Naive thymus-derived CD4-positive, alpha-beta T cell (primary cell): ENCODE measurements around the gene RGS19. TPM values are rescaled to one million over a fixed set of nuclear protein-coding genes. Genes with fewer than 3 reads are reported as not detected.

Source experiments
- ATAC-seq: fragments of 150-1000 bp; cut with Tn5 transposase; 2 replicates; pipeline ENCODE4 v1.10.0; 2021; ENCODE audit warnings: mild to moderate bottlenecking, moderate library complexity
- CTCF ChIA-PET: fragments of 350-600 bp; sonication (Branson Sonifier 250); formaldehyde crosslinking; loops from one replicate; lab custom pipeline; 2021; ENCODE audit warnings: antibody characterized with exemption; lab: Charles Lee
- POLR2A ChIA-PET: fragments of 350-600 bp; sonication (Branson Sonifier 250); formaldehyde crosslinking; loops from one replicate; lab custom pipeline; 2021; ENCODE audit warnings: antibody characterized with exemption, inconsistent platforms; lab: Charles Lee
- DNase-seq, 9 donors: peaks; one replicate each; pipeline versions ENCODE4 v3.0.0 to v3.0.0-alpha.2; 2020 to 2022; ENCODE audit warnings: mixed read lengths in 1 of 9
- H3K27ac ChIP-seq: one replicate; pipeline ENCODE4 v1.7.0; 2013; ENCODE audit warnings: mild to moderate bottlenecking, low read depth, low read length, moderate library complexity
- H3K27me3 ChIP-seq, 2 donors: one replicate each; pipeline ENCODE4 v1.7.0; 2013; ENCODE audit warnings: low read length in 2 of 2, mild to moderate bottlenecking in 2 of 2, moderate library complexity in 2 of 2; ENCODE audit not compliant: control insufficient read depth in 2 of 2, insufficient read depth in 2 of 2
- H3K36me3 ChIP-seq, 3 experiments: 1 replicate in 2 of 3; 2 replicates in 1 of 3; pipeline ENCODE4 v1.7.0; 2013; ENCODE audit warnings: low read length in 3 of 3, mild to moderate bottlenecking in 3 of 3, moderate library complexity in 1 of 3; ENCODE audit not compliant: insufficient read depth in 3 of 3, control insufficient read depth in 2 of 3
- H3K4me1 ChIP-seq, 2 donors: one replicate each; pipeline ENCODE4 v1.7.0; 2013; ENCODE audit warnings: low read length in 2 of 2, mild to moderate bottlenecking in 2 of 2, moderate library complexity in 1 of 2; ENCODE audit not compliant: control insufficient read depth in 2 of 2, insufficient read depth in 2 of 2
- H3K4me3 ChIP-seq: 2 replicates; pipeline ENCODE4 v1.7.0; 2013; ENCODE audit warnings: mild to moderate bottlenecking, low read length
- H3K9me3 ChIP-seq, 3 experiments: 1 replicate in 2 of 3; 2 replicates in 1 of 3; pipeline ENCODE4 v1.7.0; 2013; ENCODE audit warnings: low read length in 3 of 3; ENCODE audit not compliant: control insufficient read depth in 2 of 3
- H3K27ac Mint-ChIP-seq, 9 donors: one replicate each; pipeline ENCODE4 v1.8.0; 2020 to 2022; ENCODE audit warnings: mixed read lengths in 9 of 9, mild to moderate bottlenecking in 8 of 9, moderate library complexity in 5 of 9, inconsistent platforms in 2 of 9
- H3K27me3 Mint-ChIP-seq, 5 donors: one replicate each; pipeline ENCODE4 v1.8.0; 2021 to 2022; ENCODE audit warnings: mixed read lengths in 5 of 5, mild to moderate bottlenecking in 1 of 5
- H3K36me3 Mint-ChIP-seq, 5 donors: one replicate each; pipeline ENCODE4 v1.8.0; 2020 to 2022; ENCODE audit warnings: mixed read lengths in 5 of 5, mild to moderate bottlenecking in 3 of 5, inconsistent platforms in 1 of 5
- H3K4me1 Mint-ChIP-seq, 7 donors: one replicate each; pipeline ENCODE4 v1.8.0; 2020 to 2022; ENCODE audit warnings: mixed read lengths in 7 of 7, mild to moderate bottlenecking in 3 of 7, inconsistent platforms in 1 of 7
- H3K4me3 Mint-ChIP-seq, 10 donors: one replicate each; pipeline ENCODE4 v1.8.0; 2020 to 2022; ENCODE audit warnings: mild to moderate bottlenecking in 10 of 10, mixed read lengths in 10 of 10, moderate library complexity in 6 of 10, inconsistent platforms in 2 of 10
- H3K9me3 Mint-ChIP-seq, 11 donors: one replicate each; pipeline ENCODE4 v1.8.0; 2020 to 2022; ENCODE audit warnings: mixed read lengths in 11 of 11, mild to moderate bottlenecking in 4 of 11, inconsistent platforms in 1 of 11, moderate library complexity in 1 of 11
- intact Hi-C, 2 donors: fragments of 100-400 bp; cut with micrococcal nuclease; formaldehyde crosslinking; loops; one replicate each; pipeline ENCODE4 v1.15.1; 2023
- polyA plus RNA-seq, 2 donors: library from polyadenylated mRNA; unstranded; fragments of 300-500 nt; fragmentation: Illumina TruSeq; gene quantifications; one replicate each; pipeline ENCODE4 v1.2.3, GENCODE V29; 2021
- total RNA-seq, 6 experiments: library from RNA in 5 of 6; stranded (reverse) in 5 of 6; gene quantifications; 1 replicate in 5 of 6; 2 replicates in 1 of 6; pipeline ENCODE4 v1.2.3 and lab custom pipeline; 2021 to 2026

Gene RGS19
- total and polyA plus RNA-seq, 7 experiments from 2014 or later = 21.8 to 93.4 (median 55.2) TPM

GRCh38 chr20:64033981-64034493 is 45.3 kb downstream of the RGS19 start:
- H3K9me3 Mint-ChIP-seq = no peaks in the 10 kb centered on the region
- peak overlapping the region in 2 of 9 donors; percentile 91 to 99 for H3K27ac Mint-ChIP-seq
- no peak overlapping the region for H3K27ac ChIP-seq
- peak overlapping the region in 2 of 10 donors; percentile 42 to 78 for H3K4me3 Mint-ChIP-seq
- CTCF ChIA-PET = interaction anchor here (1.1 kb wide), 1 partner anchor 23 kb away, joined by 3 read pairs; no protein-coding TSS in a partner anchor
- H3K36me3 Mint-ChIP-seq = peaks cover 0 to 25% (median 4%) of the 10 kb centered on the region in 5 donors
- no peaks in the 10 kb centered on the region for H3K9me3 ChIP-seq
- POLR2A ChIA-PET = no interaction called here
- H3K27me3 ChIP-seq = no peaks in the 10 kb centered on the region
- intact Hi-C loops = loop anchor here (2.0 kb wide), 2 partner anchors 15 to 19 kb away; no protein-coding TSS in a partner anchor
- no peak for DNase-seq
- no peak for ATAC-seq
- no peak overlapping the region for H3K4me3 ChIP-seq
- H3K4me1 Mint-ChIP-seq = peaks cover 8 to 37% (median 12%) of the 10 kb centered on the region in 7 donors
- peaks cover 13 to 38% of the 10 kb centered on the region in 2 donors for H3K4me1 ChIP-seq
- H3K36me3 ChIP-seq = peaks cover 15 to 61% (median 18%) of the 10 kb centered on the region in 3 experiments
- H3K27me3 Mint-ChIP-seq = no peaks in the 10 kb centered on the region

GRCh38 chr20:64032706-64033624 is 46.4 kb downstream of the RGS19 start:
- Mint-ChIP-seq H3K27ac (peak overlapping the region in 2 of 9 donors; percentile 91 to 99), H3K27me3 (no peaks in the 10 kb centered on the region), H3K9me3 (no peaks in the 10 kb centered on the region), H3K36me3 (peaks cover 0 to 30% (median 8%) of the 10 kb centered on the region in 5 donors), H3K4me1 (peaks cover 8 to 37% (median 12%) of the 10 kb centered on the region in 7 donors), H3K4me3 (peak overlapping the region in 1 of 10 donors; percentile 45)
- ChIA-PET CTCF (interaction anchor here (1.1 kb wide), 1 partner anchor 24 kb away, joined by 3 read pairs; no protein-coding TSS in a partner anchor), POLR2A (no interaction called here)
- Histone ChIP-seq H3K27me3 (no peaks in the 10 kb centered on the region), H3K4me3 (no peak overlapping the region), H3K4me1 (peaks cover 13 to 38% of the 10 kb centered on the region in 2 donors), H3K36me3 (peaks cover 21 to 72% (median 29%) of the 10 kb centered on the region in 3 experiments), H3K9me3 (no peaks in the 10 kb centered on the region), H3K27ac (no peak overlapping the region)
- no peak for ATAC-seq
- no peak for DNase-seq
- intact Hi-C loops = no loop called here

- H3K4me3 Mint-ChIP-seq = no peak overlapping the region
- ATAC-seq (no peak), DNase-seq (no peak)
- CTCF ChIA-PET = interaction anchor here (0.7 kb wide), 1 partner anchor 88 kb away, joined by 3 read pairs; no protein-coding TSS in a partner anchor
- peaks cover 4 to 30% (median 5%) of the 10 kb centered on the region in 7 donors for H3K4me1 Mint-ChIP-seq
- Histone ChIP-seq H3K4me3 (no peak overlapping the region), H3K27ac (no peak overlapping the region), H3K27me3 (no peaks in the 10 kb centered on the region), H3K36me3 (peaks cover 30 to 83% (median 40%) of the 10 kb centered on the region in 3 experiments), H3K9me3 (no peaks in the 10 kb centered on the region), H3K4me1 (peaks cover 4 to 29% of the 10 kb centered on the region in 2 donors)
- no peaks in the 10 kb centered on the region for H3K9me3 Mint-ChIP-seq
- POLR2A ChIA-PET = interaction anchor here (0.7 kb wide), 1 partner anchor 39 kb away, joined by 6 read pairs; no protein-coding TSS in a partner anchor
- H3K36me3 Mint-ChIP-seq = peaks cover 0 to 41% (median 13%) of the 10 kb centered on the region in 5 donors
- intact Hi-C loops = no loop called here
- no peaks in the 10 kb centered on the region for H3K27me3 Mint-ChIP-seq
- H3K27ac Mint-ChIP-seq = no peak overlapping the region
Observed at GRCh38 chr20:64031822-64032314, 47.5 kb downstream of the RGS19 start.

GRCh38 chr20:64030371-64031134 is 48.8 kb downstream of the RGS19 start:
- H3K36me3 Mint-ChIP-seq = peaks cover 0 to 48% (median 15%) of the 10 kb centered on the region in 5 donors
- no peak overlapping the region for H3K4me3 Mint-ChIP-seq
- peaks cover 0 to 16% of the 10 kb centered on the region in 2 donors for H3K4me1 ChIP-seq
- peak overlapping the region; percentile 7 for H3K27ac ChIP-seq
- CTCF ChIA-PET = no interaction called here
- no peaks in the 10 kb centered on the region for H3K9me3 Mint-ChIP-seq
- no peaks in the 10 kb centered on the region for H3K27me3 Mint-ChIP-seq
- H3K4me3 ChIP-seq = no peak overlapping the region
- intact Hi-C loops = no loop called here
- no peak for ATAC-seq
- H3K4me1 Mint-ChIP-seq = peaks cover 4 to 21% (median 6%) of the 10 kb centered on the region in 7 donors
- peak overlapping the region in 1 of 9 donors; percentile 23 for H3K27ac Mint-ChIP-seq
- POLR2A ChIA-PET = no interaction called here
- H3K27me3 ChIP-seq = no peaks in the 10 kb centered on the region
- no peaks in the 10 kb centered on the region for H3K9me3 ChIP-seq
- DNase-seq = no peak
- H3K36me3 ChIP-seq = peaks cover 40 to 96% (median 49%) of the 10 kb centered on the region in 3 experiments

GRCh38 chr20:64029293-64030117 is 49.8 kb downstream of the RGS19 start:
- intact Hi-C loops = no loop called here
- CTCF ChIA-PET = no interaction called here

More at GRCh38 chr20:64029293-64030117, 49.8 kb downstream of the RGS19 start:
- Mint-ChIP-seq H3K9me3 (no peaks in the 10 kb centered on the region), H3K4me1 (peaks cover 0 to 11% (median 3%) of the 10 kb centered on the region in 7 donors), H3K4me3 (no peak overlapping the region), H3K27ac (no peak overlapping the region), H3K27me3 (no peaks in the 10 kb centered on the region), H3K36me3 (peaks cover 0 to 53% (median 15%) of the 10 kb centered on the region in 5 donors)
- Histone ChIP-seq H3K4me3 (no peak overlapping the region), H3K27ac (no peak overlapping the region), H3K4me1 (peaks cover 0 to 5% of the 10 kb centered on the region in 2 donors), H3K27me3 (no peaks in the 10 kb centered on the region), H3K9me3 (no peaks in the 10 kb centered on the region), H3K36me3 (peaks cover 48 to 97% (median 58%) of the 10 kb centered on the region in 3 experiments)
- ATAC-seq (no peak), DNase-seq (no peak)
- POLR2A ChIA-PET = no interaction called here
